ENCODE results near the gene NCKAP5.

The NCKAP5 gene

DNA sequence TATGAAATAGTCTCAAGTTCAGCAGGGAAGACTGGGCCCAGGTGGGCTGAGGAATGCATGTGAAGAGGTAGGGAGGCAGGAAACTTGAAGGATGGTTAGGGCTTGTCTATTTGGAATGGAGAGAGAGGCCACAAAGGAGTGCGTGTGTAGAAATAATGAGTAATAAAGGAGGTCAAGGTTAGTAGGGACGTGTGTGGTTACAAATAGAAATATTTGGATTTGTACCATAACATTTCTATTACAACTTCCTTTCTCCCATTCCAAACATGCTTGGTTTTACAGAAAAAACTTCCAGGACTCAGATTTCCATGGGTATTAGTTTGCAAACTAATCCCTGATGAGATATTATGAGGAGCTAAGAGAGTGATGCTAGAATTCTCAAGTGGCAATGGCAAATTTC lies 280.6 kb downstream of the NCKAP5 start:
- no peak for DNase-seq (ENCODE audit: low read depth in 1 of 2, low spot score in 1 of 2)

DNA sequence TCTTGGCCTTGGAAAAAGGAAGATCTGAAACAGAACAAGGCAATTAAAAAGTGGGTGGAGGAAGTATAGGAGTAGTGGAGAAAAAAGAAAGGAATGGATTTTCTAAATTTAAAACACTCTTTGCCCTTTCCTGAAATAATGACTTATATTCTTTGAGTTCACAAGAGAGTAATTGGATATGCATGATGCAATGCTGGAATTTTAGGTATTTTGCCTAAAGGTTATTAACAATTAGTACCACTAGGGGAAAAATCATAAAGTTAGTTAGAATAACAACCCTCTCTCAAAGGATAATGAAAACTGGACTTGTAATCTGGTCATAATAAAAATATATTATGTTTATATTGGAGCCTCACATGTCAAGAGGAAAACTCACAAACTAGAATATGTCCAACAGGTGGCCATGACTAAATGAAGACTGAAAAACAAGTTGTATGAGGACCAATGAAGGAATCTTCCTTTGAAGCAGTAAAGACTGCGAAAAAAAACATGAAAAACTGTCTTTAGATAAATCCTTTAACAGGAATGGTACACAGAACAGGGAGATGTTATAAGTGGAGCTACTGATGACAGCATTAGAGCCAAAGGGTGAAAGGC lies 281.8 kb downstream of the NCKAP5 start:
- DNase-seq (ENCODE audit: low read depth in 1 of 2, low spot score in 1 of 2) = no peak

DNA sequence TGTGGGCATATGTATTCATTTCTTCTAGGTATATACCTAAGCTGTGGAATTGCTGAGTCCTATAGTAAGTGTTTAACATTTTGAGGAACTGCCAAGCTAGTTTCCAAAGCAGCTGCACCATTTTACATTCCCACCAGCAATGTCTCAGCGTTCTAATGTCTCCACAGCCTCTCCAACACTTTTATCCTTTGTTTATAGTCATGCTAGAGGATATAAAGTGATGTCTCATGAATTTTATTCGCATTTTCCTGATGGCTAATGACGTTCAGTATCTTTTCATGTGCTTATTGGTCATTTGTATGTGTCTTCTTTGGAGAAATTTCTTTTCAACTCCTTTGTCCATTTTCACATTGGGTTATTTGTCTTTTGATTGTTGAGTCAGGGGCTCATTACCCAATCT lies 295.2 kb downstream of the NCKAP5 start:
- DNase-seq (ENCODE audit: low read depth in 1 of 2, low spot score in 1 of 2) = no peak

- no peak for DNase-seq (ENCODE audit: low read depth in 1 of 2, low spot score in 1 of 2)
These were observed 297.2 kb downstream of the NCKAP5 start for GRCh38 chr2:133271105-133271504.

GRCh38 chr2:133270550-133270949 lies 297.7 kb downstream of the NCKAP5 start:
- DNase-seq (ENCODE audit: low read depth in 1 of 2, low spot score in 1 of 2) = no peak

GRCh38 chr2:133266926-133267590 lies 301.2 kb downstream of the NCKAP5 start:
- DNase-seq (ENCODE audit: low read depth in 1 of 2, low spot score in 1 of 2) = no peak

- DNase-seq (ENCODE audit: low read depth in 1 of 2, low spot score in 1 of 2) = no peak
These were observed 302.0 kb downstream of the NCKAP5 start for GRCh38 chr2:133266041-133266925.

DNA sequence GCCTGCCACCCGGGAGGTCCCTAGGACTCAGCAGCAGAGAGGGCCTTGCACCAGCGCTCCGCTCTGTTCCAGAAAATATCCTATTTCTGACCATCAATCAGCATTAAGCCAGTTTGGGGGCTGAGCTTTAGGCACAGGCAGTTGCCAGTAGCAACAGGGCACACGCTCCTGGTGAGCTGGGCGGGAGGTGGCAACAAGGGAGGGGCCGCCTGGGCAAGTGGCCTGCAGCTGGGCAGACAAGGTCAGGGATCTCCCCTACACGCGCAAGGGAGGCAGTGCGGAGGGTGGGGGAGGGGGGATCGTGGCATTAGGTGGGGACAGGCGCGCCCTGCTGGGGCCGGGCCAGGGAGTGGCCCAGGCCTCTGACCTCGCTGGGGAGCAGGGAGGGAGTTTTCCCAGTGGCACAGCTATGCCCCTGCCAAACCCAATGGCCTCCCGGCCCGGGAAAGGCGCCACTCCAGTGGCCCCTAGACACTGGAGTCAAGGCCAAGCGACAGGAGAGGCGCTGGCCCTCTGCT lies 302.8 kb downstream of the NCKAP5 start:
- no peak for DNase-seq (ENCODE audit: low read depth in 1 of 2, low spot score in 1 of 2)

DNA sequence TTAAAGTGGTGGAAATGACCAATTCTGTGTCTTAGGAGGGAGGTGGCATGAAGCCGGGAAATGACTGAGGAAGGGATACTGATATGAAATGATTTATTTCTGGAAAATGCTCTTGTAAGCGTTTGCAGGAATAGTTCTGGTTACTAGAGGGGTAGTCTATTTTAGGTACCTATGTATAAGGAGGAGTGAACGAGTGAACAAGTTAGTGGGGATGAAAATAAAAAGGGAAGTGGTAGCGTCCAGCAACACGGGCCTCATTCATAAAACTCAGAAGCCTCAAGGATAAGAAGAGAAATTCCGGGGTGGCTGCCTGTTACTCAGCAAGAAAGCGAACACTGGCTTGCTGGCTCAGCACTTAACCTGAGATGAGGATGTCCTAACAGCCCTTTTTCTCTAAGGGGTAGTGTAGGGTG lies 303.3 kb downstream of the NCKAP5 start:
- no peak for DNase-seq (ENCODE audit: low read depth in 1 of 2, low spot score in 1 of 2)

DNA sequence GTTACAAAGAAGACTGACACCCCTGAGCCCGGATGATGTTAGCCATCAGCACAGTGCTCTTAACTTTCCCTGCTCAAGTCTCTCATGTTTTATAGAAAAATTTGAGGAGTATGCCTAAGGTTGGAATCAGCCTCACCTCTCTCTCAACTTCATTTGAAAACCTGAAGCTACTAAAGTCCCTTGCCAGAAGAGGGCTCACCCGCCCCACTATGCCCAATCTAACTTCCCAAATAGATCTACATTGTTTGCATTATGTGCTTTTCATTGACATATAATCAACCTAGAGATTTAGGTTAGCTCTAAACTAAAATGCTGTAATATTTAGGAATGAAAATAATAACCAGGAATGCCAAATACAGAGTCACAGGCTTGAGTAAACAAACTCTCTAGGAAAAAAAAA lies 305.4 kb downstream of the NCKAP5 start:
- DNase-seq (ENCODE audit: low read depth in 1 of 2, low spot score in 1 of 2) = no peak

- DNase-seq (ENCODE audit: low read depth in 1 of 2, low spot score in 1 of 2) = no peak
These were observed 312.9 kb downstream of the NCKAP5 start for GRCh38 chr2:133255360-133255759.

DNA sequence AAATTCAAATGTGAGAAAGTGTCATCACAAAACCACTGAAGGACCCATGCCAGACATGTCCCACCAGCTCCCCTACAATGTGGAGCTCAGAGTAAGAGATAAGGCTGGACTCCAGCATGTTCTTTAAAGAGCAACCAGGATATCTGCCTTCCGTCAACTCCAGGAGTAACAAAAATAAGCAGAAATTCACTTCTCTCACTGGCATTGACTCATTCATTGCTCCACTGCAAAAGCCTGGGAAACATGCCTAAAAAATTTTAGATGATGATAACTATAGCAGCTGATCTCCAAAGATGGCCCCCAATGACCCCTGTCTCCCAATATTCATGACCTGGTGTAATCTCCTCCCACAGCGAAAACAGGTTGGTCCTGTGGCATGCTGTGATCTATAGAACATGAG lies 314.5 kb downstream of the NCKAP5 start:
- DNase-seq (ENCODE audit: low read depth in 1 of 2, low spot score in 1 of 2) = no peak

DNA sequence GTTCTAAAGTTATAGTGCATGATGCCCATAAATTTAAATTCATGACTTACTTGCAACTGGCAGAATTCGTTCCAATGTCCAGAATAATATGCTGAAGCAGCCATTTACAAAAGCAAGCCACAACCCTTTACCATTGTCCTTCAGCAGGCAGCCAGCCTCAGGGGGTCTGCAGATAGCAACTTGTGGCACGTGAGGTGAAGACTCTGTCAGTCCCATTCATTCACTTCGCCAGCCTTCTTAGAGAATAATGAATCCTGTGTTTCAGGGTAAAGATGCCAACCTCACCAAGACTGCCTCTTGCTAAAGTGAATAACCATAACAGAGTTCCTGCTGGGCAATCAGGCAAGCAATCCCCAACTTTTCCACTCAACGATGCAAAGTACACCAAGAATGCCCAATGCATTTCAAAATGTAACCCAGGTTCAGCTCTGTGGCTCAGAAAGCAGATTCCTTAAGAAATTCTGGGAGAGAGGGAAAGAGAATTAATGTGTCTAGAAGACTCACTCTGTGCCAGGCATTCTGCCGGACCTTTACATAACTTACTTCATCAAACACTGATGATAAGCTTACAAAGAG lies 315.4 kb downstream of the NCKAP5 start:
- DNase-seq (ENCODE audit: low read depth in 1 of 2, low spot score in 1 of 2) = no peak

- no peak for DNase-seq (ENCODE audit: low read depth in 1 of 2, low spot score in 1 of 2)
These were observed 318.9 kb downstream of the NCKAP5 start for GRCh38 chr2:133249362-133249761.

- no peak for DNase-seq (ENCODE audit: low read depth in 1 of 2, low spot score in 1 of 2)
These were observed 320.0 kb downstream of the NCKAP5 start for GRCh38 chr2:133248264-133248663.

- no peak for DNase-seq (ENCODE audit: low read depth in 1 of 2, low spot score in 1 of 2)
These were observed 320.6 kb downstream of the NCKAP5 start for GRCh38 chr2:133247631-133248030.

DNA sequence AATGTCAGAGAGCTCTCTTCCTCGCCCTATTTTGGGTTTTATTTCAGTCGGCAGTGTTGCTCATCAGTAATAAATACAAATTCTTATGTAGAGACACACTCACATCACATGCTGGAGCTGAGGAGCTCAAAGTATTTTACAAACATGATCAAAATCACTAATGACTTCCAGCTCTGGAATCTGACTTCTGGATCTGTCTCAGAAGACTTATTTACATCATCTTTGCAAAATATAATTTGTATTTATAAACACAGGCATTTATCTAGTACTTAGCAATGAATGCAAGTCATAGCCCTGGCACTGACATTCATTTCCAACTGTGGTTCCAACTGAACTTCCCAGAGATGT lies 327.1 kb downstream of the NCKAP5 start:
- no peak for DNase-seq (ENCODE audit: low read depth in 1 of 2, low spot score in 1 of 2)

DNA sequence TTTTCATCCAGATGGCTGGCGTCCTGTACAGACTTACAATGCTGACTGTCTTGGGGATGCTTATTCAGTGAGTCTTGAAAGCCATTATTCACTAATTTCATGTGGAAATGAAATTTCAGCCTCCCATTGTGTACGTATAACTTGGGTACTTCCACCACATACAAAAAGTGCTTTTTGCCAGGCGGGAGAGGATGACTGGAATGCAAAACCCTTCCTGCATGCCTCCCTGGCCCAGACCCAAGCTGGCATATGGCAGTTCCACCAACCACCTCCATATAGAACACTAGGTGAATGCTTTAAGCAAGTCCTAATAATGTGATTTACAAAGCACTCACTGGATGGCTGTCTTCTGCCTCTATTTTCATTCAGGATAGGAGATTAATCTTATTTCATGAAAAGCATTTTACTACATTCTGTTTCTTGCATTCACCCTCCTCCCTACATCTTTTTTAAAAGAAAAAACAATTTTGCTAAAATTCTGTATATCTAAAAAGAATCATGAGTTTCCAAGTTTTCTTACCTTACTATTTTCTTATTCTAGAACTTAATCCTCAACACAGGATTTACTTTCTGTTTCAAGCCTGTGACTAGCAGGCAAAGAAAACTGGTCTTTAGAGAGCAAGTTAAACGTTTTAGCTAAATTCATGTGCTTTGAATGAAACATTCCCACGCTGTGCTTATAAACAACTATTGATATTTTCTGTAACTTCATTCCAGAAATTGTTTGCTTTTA lies 327.6 kb downstream of the NCKAP5 start:
- DNase-seq (ENCODE audit: low read depth in 1 of 2, low spot score in 1 of 2) = no peak

- no peak for DNase-seq (ENCODE audit: low read depth in 1 of 2, low spot score in 1 of 2)
These were observed 332.3 kb downstream of the NCKAP5 start for GRCh38 chr2:133235968-133236367.

GRCh38 chr2:133232556-133232955 lies 335.7 kb downstream of the NCKAP5 start:
- no peak for DNase-seq (ENCODE audit: low read depth in 1 of 2, low spot score in 1 of 2)

DNA sequence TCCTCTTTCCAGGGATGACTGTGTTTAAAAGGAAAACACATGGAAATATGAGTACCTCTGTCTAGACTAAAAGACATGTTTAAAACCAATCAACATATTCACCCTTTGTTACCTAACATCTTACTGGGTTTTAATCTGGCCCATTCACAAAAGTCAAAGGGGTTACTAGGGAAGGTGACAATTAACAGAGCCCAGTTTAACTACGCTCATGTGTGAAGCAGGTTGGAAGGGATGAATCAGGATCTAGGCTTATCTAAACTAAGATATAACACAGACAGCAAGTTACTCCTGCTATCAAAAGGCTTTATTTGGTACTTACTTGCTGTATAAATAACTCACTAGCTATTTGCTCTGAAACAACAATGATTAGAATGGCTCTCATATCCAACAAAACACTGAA lies 337.0 kb downstream of the NCKAP5 start:
- no peak for DNase-seq (ENCODE audit: low read depth in 1 of 2, low spot score in 1 of 2)

All from stimulated activated CD4-positive, alpha-beta T cell treated with anti-CD3 and anti-CD28 coated beads, Interleukin-15, amount 100 ng/mL, for 1 hour (primary cell).